Measurements from ENCODE around the gene MTUS2.

The MTUS2 gene

GRCh38 chr13:29021717-29022116, 201.6 kb downstream of the MTUS2 start:
- no peak for DNase-seq (ENCODE audit: low read depth in 4 of 4, low spot score in 1 of 4)

GRCh38 chr13:29022410-29022809, 202.3 kb downstream of the MTUS2 start:
- DNase-seq (ENCODE audit: low read depth in 4 of 4, low spot score in 1 of 4), result no peak

DNA sequence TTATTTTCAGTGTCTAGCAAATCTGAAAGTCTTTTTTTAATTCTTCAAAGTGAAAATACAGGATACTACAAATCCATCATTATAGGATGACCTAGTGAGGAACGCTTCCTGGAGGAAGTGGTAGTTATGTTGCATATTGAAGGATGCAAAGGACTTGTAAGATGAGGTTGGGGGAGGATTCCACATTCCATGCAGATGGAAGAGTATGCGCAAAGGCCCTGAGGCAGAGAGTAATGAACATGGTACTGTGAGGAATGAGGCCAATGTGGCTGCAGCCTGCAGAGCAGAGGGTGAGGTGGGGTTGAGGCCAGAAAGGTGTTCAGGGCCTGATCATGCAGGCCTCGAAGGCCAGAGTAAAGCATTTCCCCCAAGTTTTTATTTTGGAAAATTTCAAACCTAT, 202.8 kb downstream of the MTUS2 start:
- DNase-seq (ENCODE audit: low read depth in 4 of 4, low spot score in 1 of 4), result no peak

GRCh38 chr13:29024783-29025182, 204.6 kb downstream of the MTUS2 start:
- no peak for DNase-seq (ENCODE audit: low read depth in 4 of 4, low spot score in 1 of 4)

GRCh38 chr13:29028868-29029267, 208.7 kb downstream of the MTUS2 start:
- DNase-seq (ENCODE audit: low read depth in 4 of 4, low spot score in 1 of 4), result no peak

- DNase-seq (ENCODE audit: low read depth in 4 of 4, low spot score in 1 of 4), result no peak
These were observed 218.6 kb downstream of the MTUS2 start for GRCh38 chr13:29038700-29039099.

- DNase-seq (ENCODE audit: low read depth in 4 of 4, low spot score in 1 of 4), result no peak
These were observed 219.1 kb downstream of the MTUS2 start for GRCh38 chr13:29039212-29039611.

DNA sequence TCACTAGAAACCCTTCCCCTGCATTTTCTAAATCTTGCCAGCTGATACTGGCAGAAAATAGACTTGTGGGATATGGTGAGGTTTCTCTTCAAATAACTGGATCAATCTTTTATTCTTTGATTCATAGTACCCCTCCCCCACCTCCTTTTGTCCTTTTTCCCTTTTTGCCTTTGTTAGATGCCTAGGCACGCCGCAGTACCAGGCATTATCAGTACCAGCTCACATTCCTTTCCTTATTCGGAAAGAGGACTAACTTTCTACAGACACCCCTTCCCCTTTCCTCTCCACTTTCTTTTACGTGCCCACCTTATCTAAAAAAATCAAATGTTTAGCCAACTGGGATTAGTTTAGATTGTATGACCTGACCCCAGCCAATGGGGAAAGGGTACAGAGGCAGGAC, 226.4 kb downstream of the MTUS2 start:
- DNase-seq (ENCODE audit: low read depth in 4 of 4, low spot score in 1 of 4), result no peak

GRCh38 chr13:29049524-29049923, 229.4 kb downstream of the MTUS2 start:
- DNase-seq (ENCODE audit: low read depth in 4 of 4, low spot score in 1 of 4), result no peak

DNA sequence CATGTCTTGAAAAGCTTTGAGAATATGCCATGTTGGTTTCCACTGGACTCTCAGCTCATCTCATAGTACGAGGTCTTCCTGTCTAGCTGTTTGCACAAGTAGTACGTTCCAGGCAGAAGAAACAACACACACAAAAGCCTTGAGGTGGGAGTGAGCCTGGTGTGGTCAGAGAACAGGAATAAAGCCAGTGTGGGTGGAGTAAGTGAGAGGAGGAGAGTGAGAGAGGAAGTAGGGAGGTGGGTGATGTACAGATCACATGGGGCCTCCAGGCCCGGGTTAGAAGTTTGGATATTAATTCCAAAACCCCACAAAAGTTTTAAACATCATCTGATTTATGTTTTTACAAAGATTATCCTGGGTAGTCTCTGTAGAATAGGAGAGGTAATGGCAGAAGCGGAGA, 230.6 kb downstream of the MTUS2 start:
- no peak for DNase-seq (ENCODE audit: low read depth in 4 of 4, low spot score in 1 of 4)

- DNase-seq (ENCODE audit: low read depth in 4 of 4, low spot score in 1 of 4), result no peak
These were observed 239.7 kb downstream of the MTUS2 start for GRCh38 chr13:29059800-29060199.

GRCh38 chr13:29065142-29065541, 245.0 kb downstream of the MTUS2 start:
- no peak for DNase-seq (ENCODE audit: low read depth in 4 of 4, low spot score in 1 of 4)

DNA sequence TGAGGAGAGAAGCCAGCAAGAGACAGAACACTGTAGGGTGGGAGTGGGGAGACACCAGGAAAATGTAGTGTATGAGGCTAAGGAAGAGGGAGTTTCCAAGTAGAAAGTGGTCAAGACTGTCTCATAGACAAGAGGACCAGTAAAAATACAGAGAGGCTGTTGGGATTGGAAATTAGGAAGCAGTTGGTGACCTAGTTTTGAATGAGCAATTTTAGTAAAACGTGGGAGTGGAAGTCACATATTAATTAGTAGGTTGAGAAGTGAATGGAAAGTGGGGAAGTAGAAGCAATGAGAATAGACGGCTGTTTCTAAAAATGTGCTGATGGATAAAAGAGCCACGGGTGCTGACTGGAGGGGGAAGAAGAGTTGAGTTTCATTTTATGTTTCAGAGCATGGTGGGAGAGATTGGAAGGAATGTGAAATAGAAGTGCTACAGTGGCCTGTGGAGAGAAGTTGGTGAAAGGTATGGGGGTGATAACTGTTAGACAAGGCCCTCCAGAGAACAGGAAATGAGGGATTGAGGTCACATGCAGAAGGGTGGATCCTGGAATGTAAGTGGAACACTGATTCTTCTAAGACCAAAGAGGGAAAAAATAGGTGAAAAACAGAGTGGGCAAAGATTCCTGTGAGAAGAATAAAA, 247.3 kb downstream of the MTUS2 start:
- DNase-seq (ENCODE audit: low read depth in 4 of 4, low spot score in 1 of 4), result no peak

DNA sequence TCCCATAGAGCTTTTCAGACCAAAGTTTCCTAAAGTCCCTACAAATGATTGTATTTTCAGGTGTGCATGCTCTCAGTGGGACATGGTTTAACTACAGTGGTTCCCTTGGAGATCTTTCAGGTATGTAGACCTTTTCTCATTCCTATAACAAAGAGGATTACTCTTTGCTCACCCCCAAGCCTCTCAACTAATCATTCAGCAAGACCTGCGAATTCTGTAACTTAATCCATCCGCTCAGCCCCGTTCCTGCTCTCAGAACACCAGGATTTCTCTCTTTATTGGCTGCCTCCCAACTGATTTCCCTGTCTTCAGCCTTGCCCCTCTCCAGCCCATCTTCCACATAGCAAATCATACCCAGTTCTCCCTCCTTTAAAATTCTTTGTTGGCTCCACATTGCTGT, 253.6 kb downstream of the MTUS2 start:
- no peak for DNase-seq (ENCODE audit: low read depth in 4 of 4, low spot score in 1 of 4)

- DNase-seq (ENCODE audit: low read depth in 4 of 4, low spot score in 1 of 4), result no peak
These were observed 257.1 kb downstream of the MTUS2 start for GRCh38 chr13:29077051-29077813.

GRCh38 chr13:29081036-29081435, 260.9 kb downstream of the MTUS2 start:
- DNase-seq (ENCODE audit: low read depth in 4 of 4, low spot score in 1 of 4), result no peak

DNA sequence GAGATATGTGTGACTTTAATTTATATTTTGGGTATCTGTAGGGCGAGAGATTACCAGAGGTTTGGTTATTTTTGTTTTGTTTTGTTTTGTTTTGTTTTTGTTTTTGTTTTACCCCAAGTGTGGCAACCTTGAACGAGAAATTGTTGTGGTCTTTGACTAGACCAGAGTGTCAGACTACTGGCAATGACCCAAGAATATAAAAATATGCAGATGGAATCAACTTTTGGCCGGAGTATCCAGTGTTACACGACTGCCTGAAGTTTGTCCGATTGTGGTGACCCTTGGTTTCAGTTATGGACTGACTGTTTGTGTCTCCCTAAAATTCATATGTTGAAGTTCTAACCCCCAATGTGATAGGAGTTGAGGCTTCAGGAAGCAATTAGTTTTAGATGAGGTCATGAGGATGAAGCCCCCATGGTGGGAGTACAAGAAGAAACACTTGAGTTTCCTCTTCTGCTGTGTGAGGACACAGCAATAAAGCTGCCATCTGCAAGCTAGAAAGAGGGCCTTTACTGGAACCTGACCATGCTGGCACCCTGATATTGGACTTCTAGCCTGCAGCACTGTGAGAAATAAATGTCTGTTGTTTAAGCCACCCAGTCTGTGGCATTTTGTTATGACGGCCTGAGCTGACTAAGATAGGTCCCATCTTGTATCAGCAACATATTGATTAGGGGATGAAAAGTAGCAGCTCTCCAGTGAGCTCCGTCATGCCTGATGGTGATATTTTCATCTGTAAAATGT, 261.7 kb downstream of the MTUS2 start:
- DNase-seq (ENCODE audit: low read depth in 4 of 4, low spot score in 1 of 4), result no peak

DNA sequence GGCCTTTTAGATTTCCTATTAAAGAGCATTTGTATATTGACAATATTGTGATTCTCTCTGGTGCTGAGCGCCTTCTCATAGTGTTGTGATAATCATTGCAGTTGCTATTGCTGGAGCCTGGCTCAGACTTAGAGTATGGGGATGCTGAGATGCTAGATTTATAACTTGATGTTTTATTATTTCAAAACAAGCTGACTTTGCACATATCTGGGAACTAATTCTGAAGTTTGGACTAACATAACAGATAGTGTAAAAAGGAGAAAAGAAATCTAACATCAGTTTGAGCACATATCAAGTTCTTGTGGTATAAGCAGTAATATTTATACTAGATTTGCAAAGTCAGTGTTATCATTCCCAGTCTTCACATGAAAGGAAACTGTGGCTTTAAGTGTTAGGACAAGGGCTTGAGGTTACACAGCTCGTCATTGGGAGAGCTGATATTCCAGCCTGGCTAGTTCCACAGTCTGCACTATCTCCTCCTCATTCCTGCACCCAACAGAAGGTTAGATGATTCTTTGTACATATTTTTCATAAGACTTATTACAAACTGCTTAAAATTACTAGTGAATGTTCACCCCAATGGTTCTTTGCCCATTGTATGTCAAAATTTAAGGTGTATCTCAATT, 279.8 kb downstream of the MTUS2 start:
- no peak for DNase-seq (ENCODE audit: low read depth in 4 of 4, low spot score in 1 of 4)

DNA sequence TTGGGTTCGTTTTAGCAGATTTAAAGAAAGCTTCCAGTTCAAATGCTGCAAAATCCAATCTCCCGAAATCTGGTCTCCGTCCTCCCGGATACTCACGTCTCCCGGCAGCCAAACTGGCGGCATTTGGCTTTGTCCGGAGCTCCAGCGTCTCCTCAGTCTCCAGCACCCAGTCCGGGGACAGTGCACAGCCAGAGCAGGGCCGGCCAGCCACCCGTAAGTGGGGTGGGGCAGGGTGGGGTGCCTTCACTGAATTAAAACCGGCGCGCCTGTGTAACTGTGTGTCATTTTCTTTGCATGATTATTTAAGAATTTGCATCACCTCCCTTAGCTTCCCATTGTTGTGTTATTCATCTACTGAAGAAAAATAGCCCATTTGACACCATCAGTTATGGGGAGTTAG, 280.6 kb downstream of the MTUS2 start:
- DNase-seq (ENCODE audit: low read depth in 4 of 4, low spot score in 1 of 4), result no peak

GRCh38 chr13:29101409-29101808, 281.3 kb downstream of the MTUS2 start:
- no peak for DNase-seq (ENCODE audit: low read depth in 4 of 4, low spot score in 1 of 4)

DNA sequence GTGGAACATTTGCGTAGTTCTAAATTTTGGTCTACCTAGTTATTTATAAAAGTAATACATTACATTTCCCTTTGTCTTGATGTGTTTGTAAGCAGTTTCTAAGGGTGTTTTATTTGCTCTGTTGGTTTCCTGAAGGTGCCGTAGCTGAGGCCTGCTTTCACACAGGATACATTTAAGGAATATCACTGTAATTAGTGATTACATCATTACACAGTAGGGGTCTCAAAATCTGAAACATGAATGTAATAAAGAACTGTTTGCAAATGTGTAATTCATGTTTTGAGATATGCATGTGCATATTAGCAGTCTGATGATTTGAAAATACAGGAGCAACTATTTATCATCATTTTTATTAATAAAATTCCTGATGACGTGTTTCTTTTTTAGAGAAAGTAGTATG, 281.8 kb downstream of the MTUS2 start:
- no peak for DNase-seq (ENCODE audit: low read depth in 4 of 4, low spot score in 1 of 4)

Data from stimulated activated CD4-positive, alpha-beta T cell treated with anti-CD3 and anti-CD28 coated beads, Interleukin-1b, Interleukin-23, amount 100 ng/mL, for 24 hours (primary cell).